Measurements from ENCODE around the gene TMEM127.

TMEM127 gene

GRCh38 chr2:96267159-96267971 lies 1.6 kb upstream of the TMEM127 start:
- peaks cover 12% of the 10 kb centered on the region for H3K36me3 ChIP-seq
- H3K9me3 ChIP-seq = no peaks in the 10 kb centered on the region
- no peaks in the 10 kb centered on the region for H3K27me3 ChIP-seq
- H3K4me1 ChIP-seq = no peaks in the 10 kb centered on the region
- TF ChIP-seq CTCF (IDR thresholded peaks at IDR 0.05; ENCODE audit: low read depth, low read length) = peak; percentile 31
- peak; percentile 51 for DNase-seq
- peak overlapping the region; percentile 91 for H3K4me3 ChIP-seq (ENCODE audit: low read depth, low read length)

GRCh38 chr2:96265349-96265839 lies 403 bp downstream of the TMEM127 start:
- no peaks in the 10 kb centered on the region for H3K9me3 ChIP-seq
- peak; percentile 28 for DNase-seq
- peaks cover 9% of the 10 kb centered on the region for H3K36me3 ChIP-seq
- TF ChIP-seq CTCF (IDR thresholded peaks at IDR 0.05; ENCODE audit: low read depth, low read length) = no peak
- no peaks in the 10 kb centered on the region for H3K27me3 ChIP-seq
- H3K4me1 ChIP-seq = peaks cover 6% of the 10 kb centered on the region; the same call in 1 of the 2 replicates
- H3K4me3 ChIP-seq (ENCODE audit: low read depth, low read length) = peak overlapping the region; percentile 91

- Histone ChIP-seq H3K4me1 (peaks cover 6% of the 10 kb centered on the region; the same call in 1 of the 2 replicates), H3K36me3 (peaks cover 9% of the 10 kb centered on the region), H3K4me3 (ENCODE audit: low read depth, low read length) (peak overlapping the region; percentile 91), H3K27me3 (no peaks in the 10 kb centered on the region), H3K9me3 (no peaks in the 10 kb centered on the region)
- peak; percentile 45 for DNase-seq
- TF ChIP-seq CTCF (IDR thresholded peaks at IDR 0.05; ENCODE audit: low read depth, low read length) = peak; percentile 47
These were observed 995 bp downstream of the TMEM127 start for GRCh38 chr2:96264656-96265348.

GRCh38 chr2:96264086-96264485 lies 1.7 kb downstream of the TMEM127 start:
- TF ChIP-seq CTCF (IDR thresholded peaks at IDR 0.05; ENCODE audit: low read depth, low read length) = no peak
- DNase-seq = no peak
- Histone ChIP-seq H3K9me3 (no peaks in the 10 kb centered on the region), H3K27me3 (no peaks in the 10 kb centered on the region), H3K36me3 (peaks cover 9% of the 10 kb centered on the region), H3K4me3 (ENCODE audit: low read depth, low read length) (peak overlapping the region; percentile 91; the same call in 1 of the 2 replicates), H3K4me1 (peaks cover 6% of the 10 kb centered on the region; the same call in 1 of the 2 replicates)

- H3K4me1 ChIP-seq = peaks cover 6% of the 10 kb centered on the region; the same call in 1 of the 2 replicates
- no peaks in the 10 kb centered on the region; the same call in 1 of the 2 replicates for H3K36me3 ChIP-seq
- H3K4me3 ChIP-seq (ENCODE audit: low read depth, low read length) = no peak overlapping the region
- DNase-seq = no peak
- no peaks in the 10 kb centered on the region for H3K27me3 ChIP-seq
- H3K9me3 ChIP-seq = no peaks in the 10 kb centered on the region
- TF ChIP-seq CTCF (IDR thresholded peaks at IDR 0.05; ENCODE audit: low read depth, low read length) = no peak
These were observed 3.5 kb downstream of the TMEM127 start for GRCh38 chr2:96262306-96262705.
